ENCODE data around the gene ICAM4.
"Not testable (repeated sequence)": the region's sequence is repeated elsewhere in the genome, so short reads cannot be mapped to it uniquely, and the experiment has no call there.

- TF ChIP-seq, protein P1, sequence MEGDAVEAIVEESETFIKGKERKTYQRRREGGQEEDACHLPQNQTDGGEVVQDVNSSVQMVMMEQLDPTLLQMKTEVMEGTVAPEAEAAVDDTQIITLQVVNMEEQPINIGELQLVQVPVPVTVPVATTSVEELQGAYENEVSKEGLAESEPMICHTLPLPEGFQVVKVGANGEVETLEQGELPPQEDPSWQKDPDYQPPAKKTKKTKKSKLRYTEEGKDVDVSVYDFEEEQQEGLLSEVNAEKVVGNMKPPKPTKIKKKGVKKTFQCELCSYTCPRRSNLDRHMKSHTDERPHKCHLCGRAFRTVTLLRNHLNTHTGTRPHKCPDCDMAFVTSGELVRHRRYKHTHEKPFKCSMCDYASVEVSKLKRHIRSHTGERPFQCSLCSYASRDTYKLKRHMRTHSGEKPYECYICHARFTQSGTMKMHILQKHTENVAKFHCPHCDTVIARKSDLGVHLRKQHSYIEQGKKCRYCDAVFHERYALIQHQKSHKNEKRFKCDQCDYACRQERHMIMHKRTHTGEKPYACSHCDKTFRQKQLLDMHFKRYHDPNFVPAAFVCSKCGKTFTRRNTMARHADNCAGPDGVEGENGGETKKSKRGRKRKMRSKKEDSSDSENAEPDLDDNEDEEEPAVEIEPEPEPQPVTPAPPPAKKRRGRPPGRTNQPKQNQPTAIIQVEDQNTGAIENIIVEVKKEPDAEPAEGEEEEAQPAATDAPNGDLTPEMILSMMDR (IDR thresholded peaks at IDR 0.05; ENCODE audit: low read depth, low read length), result not testable (repeated sequence)
- TF ChIP-seq EZH2phosphoT487 (IDR thresholded peaks at IDR 0.05; ENCODE audit: low read depth), result not testable (repeated sequence)
Measured at GRCh38 chr19:10241826-10242449, 44.8 kb upstream of the ICAM4 start.

Measured in OCI-LY3 (cell line).